ENCODE data around the gene MARCHF10. TPM values are rescaled to one million over a fixed set of nuclear protein-coding genes. Genes with fewer than 3 reads are reported as not detected.
"Not testable (repeated sequence)": the region's sequence is repeated elsewhere in the genome, so short reads cannot be mapped to it uniquely, and the experiment has no call there.

Gene MARCHF10
- polyA plus RNA-seq, 1 donor: 0.15 TPM

DNA sequence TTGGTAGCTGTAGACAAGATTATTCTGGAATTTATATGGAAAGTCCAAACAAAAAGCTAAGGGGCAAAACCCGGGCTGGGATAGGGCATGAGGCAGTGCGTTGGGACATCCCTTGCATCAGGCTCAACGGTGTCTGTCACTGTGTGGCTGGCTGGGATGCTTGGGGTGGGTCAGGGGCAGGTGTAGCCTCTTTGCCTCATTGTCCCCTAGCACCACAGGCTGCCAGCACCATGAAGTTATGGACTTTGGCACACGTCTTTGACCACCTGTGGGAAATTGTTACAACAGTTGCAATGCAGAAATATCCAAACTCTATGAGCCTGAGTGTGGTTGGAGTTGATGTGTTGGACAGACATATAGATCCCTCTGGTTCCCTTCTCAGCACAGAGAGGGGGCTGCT lies 32.8 kb upstream of the MARCHF10 start:
- no peaks in the 10 kb centered on the region for H3K27me3 ChIP-seq (ENCODE audit: control insufficient read depth, insufficient read depth, low read length)
- no peaks in the 10 kb centered on the region for H3K4me1 ChIP-seq (ENCODE audit: control insufficient read depth, insufficient read depth, low read length)
- DNase-seq: no peak
- no peaks in the 10 kb centered on the region for H3K9me3 ChIP-seq (ENCODE audit: control insufficient read depth, low read depth, low read length)
- WGBS (ENCODE audit: insufficient coverage, low lambda C conversion rate): 92% methylated on average over 2 of the region's 4 CpGs
- H3K4me3 ChIP-seq (ENCODE audit: low read length): no peak overlapping the region
- H3K36me3 ChIP-seq (ENCODE audit: control insufficient read depth, insufficient read depth, low read length): no peaks in the 10 kb centered on the region
- H3K27ac ChIP-seq (ENCODE audit: low read length): no peak overlapping the region

DNA sequence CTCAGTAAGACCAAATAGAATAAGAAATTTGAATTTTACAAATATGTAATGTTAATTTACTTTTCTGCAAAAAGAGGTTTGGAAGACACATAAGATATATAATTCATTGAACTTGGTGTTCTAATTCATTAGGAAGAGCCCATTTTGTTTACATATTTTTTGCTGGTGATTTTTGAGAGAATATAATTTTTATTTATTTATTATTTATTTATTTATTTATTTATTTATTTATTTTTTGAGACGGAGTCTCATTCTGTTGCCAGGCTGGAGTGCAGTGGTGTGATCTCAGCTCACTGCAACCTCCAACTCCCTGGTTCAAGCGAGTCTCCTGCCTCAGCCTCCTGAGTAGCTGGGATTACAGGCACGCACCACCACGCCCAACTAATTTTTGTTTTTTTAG lies 25.7 kb upstream of the MARCHF10 start:
- not testable (repeated sequence) for H3K27me3 ChIP-seq (ENCODE audit: control insufficient read depth, insufficient read depth, low read length); H3K9me3 ChIP-seq (ENCODE audit: control insufficient read depth, low read depth, low read length); DNase-seq; H3K36me3 ChIP-seq (ENCODE audit: control insufficient read depth, insufficient read depth, low read length); H3K4me3 ChIP-seq (ENCODE audit: low read length); H3K27ac ChIP-seq (ENCODE audit: low read length); H3K4me1 ChIP-seq (ENCODE audit: control insufficient read depth, insufficient read depth, low read length)
- WGBS (ENCODE audit: insufficient coverage, low lambda C conversion rate): no CpG with 5 or more reads among the region's 4 CpGs

DNA sequence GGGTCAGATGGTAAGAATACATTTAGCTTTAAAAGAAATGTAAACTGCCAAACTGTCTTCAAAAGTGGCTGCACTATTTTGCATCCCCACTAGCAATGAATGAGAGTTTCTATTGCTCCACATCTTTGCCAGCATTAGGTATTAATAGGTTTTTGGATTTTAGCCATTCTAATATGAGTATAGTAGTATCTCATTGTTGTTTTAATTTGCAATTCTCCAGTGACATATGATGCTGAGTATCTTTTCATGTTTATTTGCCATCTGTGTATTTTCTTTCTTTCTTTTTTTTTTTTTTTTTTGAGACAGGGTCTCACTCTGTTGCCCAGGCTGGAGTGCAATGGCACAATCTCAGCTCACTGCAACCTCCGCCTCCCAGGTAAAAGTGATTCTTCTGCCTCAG lies 24.3 kb upstream of the MARCHF10 start:
- DNase-seq: no peak
- Histone ChIP-seq H3K27ac (ENCODE audit: low read length) (no peak overlapping the region), H3K4me3 (ENCODE audit: low read length) (no peak overlapping the region), H3K4me1 (ENCODE audit: control insufficient read depth, insufficient read depth, low read length) (no peaks in the 10 kb centered on the region), H3K27me3 (ENCODE audit: control insufficient read depth, insufficient read depth, low read length) (no peaks in the 10 kb centered on the region), H3K9me3 (ENCODE audit: control insufficient read depth, low read depth, low read length) (no peaks in the 10 kb centered on the region), H3K36me3 (ENCODE audit: control insufficient read depth, insufficient read depth, low read length) (no peaks in the 10 kb centered on the region)
- no CpG with 5 or more reads among the region's 1 CpG for WGBS (ENCODE audit: insufficient coverage, low lambda C conversion rate)

DNA sequence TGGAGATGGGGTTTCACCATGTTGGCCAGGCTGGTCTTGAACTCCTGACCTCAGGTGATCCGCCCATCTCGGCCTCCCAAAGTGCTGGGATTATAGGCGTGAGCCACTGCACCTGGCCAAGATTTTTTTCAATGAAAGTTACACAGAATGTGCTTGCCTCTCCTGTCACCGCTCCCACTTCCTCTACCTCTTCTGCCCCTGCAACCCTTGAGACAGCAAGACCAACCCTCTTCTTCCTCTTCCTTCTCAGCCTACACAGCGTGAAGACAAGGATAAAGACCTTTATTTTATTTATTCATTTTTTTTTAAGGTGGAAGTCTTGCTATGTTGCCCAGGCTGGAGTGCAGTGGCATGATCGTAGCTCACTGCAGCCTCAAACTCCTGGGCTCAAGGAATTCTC lies 23.0 kb upstream of the MARCHF10 start:
- not testable (repeated sequence) for H3K36me3 ChIP-seq (ENCODE audit: control insufficient read depth, insufficient read depth, low read length); DNase-seq; H3K9me3 ChIP-seq (ENCODE audit: control insufficient read depth, low read depth, low read length); H3K27ac ChIP-seq (ENCODE audit: low read length); H3K4me3 ChIP-seq (ENCODE audit: low read length); H3K27me3 ChIP-seq (ENCODE audit: control insufficient read depth, insufficient read depth, low read length); H3K4me1 ChIP-seq (ENCODE audit: control insufficient read depth, insufficient read depth, low read length)
- WGBS (ENCODE audit: insufficient coverage, low lambda C conversion rate): 67% methylated on average over 1 of the region's 6 CpGs

DNA sequence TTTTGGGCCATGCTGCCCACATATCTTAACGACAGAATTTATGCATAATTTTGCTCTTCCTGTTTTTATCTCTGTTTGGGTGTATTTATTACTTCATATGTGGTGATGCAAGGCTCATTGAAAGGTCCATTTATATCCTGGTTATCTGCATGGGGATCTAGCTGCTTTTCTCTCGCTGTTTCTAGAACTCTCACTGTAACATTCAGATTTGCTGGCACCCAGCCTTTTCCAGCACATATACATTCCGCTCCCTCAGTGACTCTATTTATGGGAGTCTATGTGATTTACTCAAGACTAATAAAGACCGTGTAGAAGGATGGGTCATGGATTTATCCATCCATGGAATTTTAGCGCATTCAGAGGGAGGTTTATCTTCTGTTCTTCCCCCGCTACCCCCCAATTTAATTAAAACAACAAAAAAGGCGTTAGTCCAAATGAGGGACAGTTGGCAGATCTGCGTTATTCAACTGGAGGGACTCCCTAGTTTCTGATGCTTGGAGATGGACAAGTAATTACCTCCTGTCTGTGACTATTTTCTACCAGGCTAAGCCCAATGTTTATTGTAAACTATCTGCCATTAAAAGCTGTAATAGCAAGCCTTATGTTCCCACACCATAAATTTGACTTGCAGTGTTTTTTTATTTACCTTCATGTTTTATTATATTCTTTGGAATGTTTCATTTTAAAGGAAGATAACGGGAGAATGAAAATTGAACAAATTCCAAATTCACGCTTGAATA lies 19.8 kb upstream of the MARCHF10 start:
- 75% methylated on average over 2 of the region's 10 CpGs for WGBS (ENCODE audit: insufficient coverage, low lambda C conversion rate)
- DNase-seq: peak in 1 of 2 donors; percentile 14
- no peaks in the 10 kb centered on the region for H3K36me3 ChIP-seq (ENCODE audit: control insufficient read depth, insufficient read depth, low read length)
- H3K9me3 ChIP-seq (ENCODE audit: control insufficient read depth, low read depth, low read length): no peaks in the 10 kb centered on the region
- H3K4me3 ChIP-seq (ENCODE audit: low read length): no peak overlapping the region
- H3K4me1 ChIP-seq (ENCODE audit: control insufficient read depth, insufficient read depth, low read length): no peaks in the 10 kb centered on the region
- H3K27ac ChIP-seq (ENCODE audit: low read length): no peak overlapping the region
- H3K27me3 ChIP-seq (ENCODE audit: control insufficient read depth, insufficient read depth, low read length): peaks cover 2% of the 10 kb centered on the region

DNA sequence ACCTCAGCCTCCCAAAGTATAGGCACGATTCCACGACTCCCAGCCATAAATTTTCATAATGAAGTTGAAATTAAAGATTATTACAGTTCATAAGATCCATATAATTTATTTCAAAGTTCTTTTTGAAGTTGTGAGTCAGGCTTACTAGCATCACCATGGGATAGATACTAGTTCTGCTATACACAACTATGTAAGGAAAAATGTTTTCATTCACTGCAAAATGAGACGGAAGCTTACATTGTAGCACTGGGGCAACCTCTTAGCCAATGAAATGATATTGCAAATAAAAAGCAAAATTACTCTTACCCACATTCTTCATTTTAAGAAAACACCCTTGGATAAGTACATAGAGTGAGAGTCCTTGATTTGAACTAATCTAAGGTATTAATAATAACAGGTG lies 18.8 kb upstream of the MARCHF10 start:
- Histone ChIP-seq H3K36me3 (ENCODE audit: control insufficient read depth, insufficient read depth, low read length) (no peaks in the 10 kb centered on the region), H3K4me1 (ENCODE audit: control insufficient read depth, insufficient read depth, low read length) (no peaks in the 10 kb centered on the region), H3K9me3 (ENCODE audit: control insufficient read depth, low read depth, low read length) (no peaks in the 10 kb centered on the region), H3K27me3 (ENCODE audit: control insufficient read depth, insufficient read depth, low read length) (peaks cover 2% of the 10 kb centered on the region), H3K4me3 (ENCODE audit: low read length) (no peak overlapping the region), H3K27ac (ENCODE audit: low read length) (no peak overlapping the region)
- DNase-seq: no peak
- WGBS (ENCODE audit: insufficient coverage, low lambda C conversion rate): 100% methylated on average over 2 of the region's 3 CpGs

DNA sequence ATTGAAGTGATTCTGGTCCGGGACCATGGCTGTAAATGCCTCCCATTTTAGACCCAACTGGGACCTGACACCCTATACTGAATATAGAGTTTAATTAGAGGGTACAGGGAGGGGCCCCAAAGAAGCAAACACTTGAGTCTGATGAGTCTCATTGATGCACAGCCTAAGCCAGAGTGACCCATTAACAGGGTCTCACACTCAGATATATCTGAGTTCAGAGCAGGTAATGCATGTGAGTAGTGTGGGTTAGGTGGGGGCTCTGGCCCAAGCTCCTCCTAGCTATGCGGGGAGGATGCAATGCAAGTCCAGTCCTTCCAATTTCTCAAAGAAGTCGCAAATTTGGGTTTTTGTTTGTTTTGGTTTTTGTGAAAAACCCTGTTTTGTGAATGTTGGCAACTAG lies 17.1 kb upstream of the MARCHF10 start:
- Histone ChIP-seq H3K27ac (ENCODE audit: low read length) (no peak overlapping the region), H3K4me1 (ENCODE audit: control insufficient read depth, insufficient read depth, low read length) (no peaks in the 10 kb centered on the region), H3K27me3 (ENCODE audit: control insufficient read depth, insufficient read depth, low read length) (peaks cover 2% of the 10 kb centered on the region), H3K4me3 (ENCODE audit: low read length) (no peak overlapping the region), H3K36me3 (ENCODE audit: control insufficient read depth, insufficient read depth, low read length) (no peaks in the 10 kb centered on the region), H3K9me3 (ENCODE audit: control insufficient read depth, low read depth, low read length) (no peaks in the 10 kb centered on the region)
- no CpG with 5 or more reads among the region's 3 CpGs for whole genome bisulfite sequencing (ENCODE audit: insufficient coverage, low lambda C conversion rate)
- no peak for DNase-seq

DNA sequence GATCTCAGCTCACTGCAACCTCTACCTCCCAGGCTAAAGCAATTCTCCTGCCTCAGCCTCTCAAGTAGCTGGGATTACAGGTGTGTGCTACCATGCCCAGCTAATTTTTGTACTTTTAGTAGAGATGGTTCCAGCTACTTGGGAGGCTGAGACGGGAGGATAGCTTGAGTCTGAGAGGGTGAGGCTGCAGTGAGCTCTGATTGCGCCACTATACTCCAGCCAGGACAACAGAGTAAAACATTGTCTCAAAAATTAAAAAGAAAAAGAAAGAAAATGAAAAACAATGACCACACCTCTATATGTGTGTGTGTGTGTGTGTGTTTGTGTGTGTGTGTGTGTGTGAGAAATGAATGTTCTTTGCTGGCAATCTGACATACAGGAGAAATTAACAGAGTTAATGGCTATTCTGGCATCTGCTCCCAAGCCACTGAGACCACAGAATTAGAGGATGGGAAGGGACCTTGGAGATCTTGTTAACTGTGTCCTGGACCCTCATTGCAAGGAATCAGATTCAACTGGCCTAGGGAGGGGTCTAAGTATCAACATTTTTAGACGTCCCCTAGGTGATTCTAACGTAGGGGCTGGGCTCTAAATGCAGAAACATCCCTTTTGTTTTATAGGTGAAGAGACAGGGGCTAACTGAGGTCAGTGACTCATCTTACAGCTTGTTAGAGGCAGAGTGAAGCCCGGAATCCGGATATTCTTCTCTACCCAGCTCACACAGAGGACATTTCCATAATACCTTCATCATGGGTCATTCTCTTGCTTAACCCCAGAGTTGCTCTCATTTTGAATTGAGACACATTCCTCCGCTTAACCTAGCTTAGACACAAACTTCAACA lies 16.4 kb upstream of the MARCHF10 start:
- Histone ChIP-seq H3K9me3 (ENCODE audit: control insufficient read depth, low read depth, low read length) (no peaks in the 10 kb centered on the region), H3K4me1 (ENCODE audit: control insufficient read depth, insufficient read depth, low read length) (no peaks in the 10 kb centered on the region), H3K27me3 (ENCODE audit: control insufficient read depth, insufficient read depth, low read length) (peaks cover 4% of the 10 kb centered on the region), H3K27ac (ENCODE audit: low read length) (no peak overlapping the region), H3K36me3 (ENCODE audit: control insufficient read depth, insufficient read depth, low read length) (no peaks in the 10 kb centered on the region), H3K4me3 (ENCODE audit: low read length) (no peak overlapping the region)
- WGBS (ENCODE audit: insufficient coverage, low lambda C conversion rate): 100% methylated on average over 1 of the region's 7 CpGs
- no peak for DNase-seq

DNA sequence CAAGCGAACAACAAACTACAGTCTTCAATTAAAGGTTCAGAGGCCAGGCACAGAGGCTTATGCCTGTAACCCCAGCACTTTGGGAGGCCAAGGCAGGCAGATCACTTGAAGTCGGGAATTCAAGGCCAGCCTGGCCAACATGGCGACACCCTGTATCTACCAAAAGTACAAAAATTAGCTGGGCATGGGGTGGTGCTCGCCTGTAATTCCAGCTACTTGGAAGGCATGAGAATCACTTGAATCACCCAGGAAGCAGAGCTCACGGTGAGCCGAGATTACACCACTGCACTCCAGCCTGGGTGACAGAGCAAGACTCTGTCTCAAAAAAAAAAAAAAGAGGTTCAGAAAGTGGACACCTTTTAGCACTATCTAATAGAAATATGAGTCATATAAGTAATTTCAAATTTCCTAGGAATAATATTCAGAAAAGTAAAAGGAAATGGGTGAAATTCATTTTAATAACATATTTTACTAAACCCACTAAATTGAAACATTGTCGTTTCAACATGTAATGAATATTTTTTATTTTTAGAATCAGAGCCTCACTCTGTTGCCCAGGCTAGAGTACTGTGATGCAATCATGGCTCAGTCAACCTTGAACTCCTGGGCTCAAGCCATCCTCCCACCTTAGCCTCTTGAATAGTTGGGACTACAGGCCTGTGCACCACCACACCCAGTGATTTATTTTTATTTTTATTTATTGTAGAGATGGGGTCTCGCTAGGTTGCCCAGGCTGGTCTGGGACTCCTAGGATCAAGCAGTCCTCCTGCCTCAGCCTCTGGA lies 15.2 kb upstream of the MARCHF10 start:
- WGBS (ENCODE audit: insufficient coverage, low lambda C conversion rate): no CpG with 5 or more reads among the region's 8 CpGs
- H3K9me3 ChIP-seq (ENCODE audit: control insufficient read depth, low read depth, low read length): no peaks in the 10 kb centered on the region
- peaks cover 4% of the 10 kb centered on the region for H3K27me3 ChIP-seq (ENCODE audit: control insufficient read depth, insufficient read depth, low read length)
- no peak overlapping the region for H3K4me3 ChIP-seq (ENCODE audit: low read length)
- no peaks in the 10 kb centered on the region for H3K4me1 ChIP-seq (ENCODE audit: control insufficient read depth, insufficient read depth, low read length)
- H3K27ac ChIP-seq (ENCODE audit: low read length): no peak overlapping the region
- H3K36me3 ChIP-seq (ENCODE audit: control insufficient read depth, insufficient read depth, low read length): no peaks in the 10 kb centered on the region
- no peak for DNase-seq

DNA sequence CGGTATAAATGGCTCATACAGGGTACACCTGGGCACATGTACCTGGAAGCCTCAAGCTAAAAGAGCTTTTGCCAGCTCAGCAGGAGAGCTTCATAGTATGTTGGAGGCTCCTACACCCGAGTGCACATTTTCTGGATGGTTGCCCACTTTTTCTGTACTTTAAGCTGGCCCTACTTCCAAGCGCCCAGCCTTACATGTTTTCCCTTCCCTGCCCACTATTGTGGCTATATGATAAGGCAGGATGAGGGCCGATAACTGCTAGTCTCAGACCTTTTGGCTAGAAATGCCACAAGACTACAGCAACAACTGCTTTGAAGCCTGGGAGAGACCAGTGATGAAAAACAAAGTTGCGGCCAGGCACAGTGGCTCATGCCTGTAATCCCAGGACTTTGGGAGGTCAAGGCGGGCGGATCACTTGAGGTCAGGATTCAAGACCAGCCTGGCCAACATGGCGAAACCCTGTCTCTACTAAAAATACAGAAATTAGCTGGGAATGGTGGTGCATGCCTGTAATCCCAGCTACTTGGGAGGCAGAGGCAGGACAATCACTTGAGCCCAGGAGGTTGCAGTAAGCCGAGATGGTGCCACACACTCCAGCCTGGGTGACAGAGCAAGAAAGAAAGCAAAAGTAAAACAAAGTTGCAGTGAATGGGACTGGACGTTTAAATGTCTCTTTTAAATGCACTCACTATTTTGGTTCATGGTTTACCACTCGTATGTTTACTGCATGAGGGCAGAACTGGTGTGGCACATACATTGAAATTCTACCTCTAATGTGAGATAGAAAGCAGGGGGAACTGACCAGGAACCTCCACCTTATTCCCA lies 14.2 kb upstream of the MARCHF10 start:
- no peaks in the 10 kb centered on the region for H3K4me1 ChIP-seq (ENCODE audit: control insufficient read depth, insufficient read depth, low read length)
- no peaks in the 10 kb centered on the region for H3K9me3 ChIP-seq (ENCODE audit: control insufficient read depth, low read depth, low read length)
- no peak for DNase-seq
- peaks cover 4% of the 10 kb centered on the region for H3K27me3 ChIP-seq (ENCODE audit: control insufficient read depth, insufficient read depth, low read length)
- H3K27ac ChIP-seq (ENCODE audit: low read length): no peak overlapping the region
- WGBS (ENCODE audit: insufficient coverage, low lambda C conversion rate): no CpG with 5 or more reads among the region's 11 CpGs
- H3K4me3 ChIP-seq (ENCODE audit: low read length): no peak overlapping the region
- H3K36me3 ChIP-seq (ENCODE audit: control insufficient read depth, insufficient read depth, low read length): no peaks in the 10 kb centered on the region

Data from large intestine (tissue), 3 donors.